GM18508 (cell line): ENCODE measurements around the gene METAP1D.
"Not testable (repeated sequence)": the region's sequence is repeated elsewhere in the genome, so short reads cannot be mapped to it uniquely, and the experiment has no call there.

Source experiments
- ATAC-seq: cut with Tn5 transposase; IDR thresholded peaks from one replicate; pipeline ENCODE4 v1.9.1; 2021; ENCODE audit warnings: moderate number of reproducible peaks; ENCODE audit not compliant: insufficient read depth, unreplicated experiment

METAP1D gene

GRCh38 chr2:171995586-171995985 lies 4.2 kb upstream of the METAP1D start:
- no peak for ATAC-seq

- no peak for ATAC-seq
Measured at GRCh38 chr2:171996021-171996420, 3.7 kb upstream of the METAP1D start.

GRCh38 chr2:171997031-171997430 lies 2.7 kb upstream of the METAP1D start:
- ATAC-seq = not testable (repeated sequence)

- no peak for ATAC-seq
Measured at GRCh38 chr2:171999161-171999560, 592 bp upstream of the METAP1D start.

- no peak for ATAC-seq
Measured at GRCh38 chr2:172000696-172001361, 1.1 kb downstream of the METAP1D start.

GRCh38 chr2:172007372-172007771 lies 7.6 kb downstream of the METAP1D start:
- ATAC-seq = no peak

GRCh38 chr2:172009823-172010222 lies 10.1 kb downstream of the METAP1D start:
- ATAC-seq = no peak

GRCh38 chr2:172011812-172012575 lies 12.2 kb downstream of the METAP1D start:
- ATAC-seq = no peak

GRCh38 chr2:172012677-172013391 lies 13.1 kb downstream of the METAP1D start:
- ATAC-seq = no peak

- no peak for ATAC-seq
Measured at GRCh38 chr2:172013396-172013795, 13.6 kb downstream of the METAP1D start.

- no peak for ATAC-seq
Measured at GRCh38 chr2:172021074-172021931, 21.6 kb downstream of the METAP1D start.

- ATAC-seq = no peak
Measured at GRCh38 chr2:172021955-172022354, 22.2 kb downstream of the METAP1D start.

GRCh38 chr2:172031536-172031935 lies 31.8 kb downstream of the METAP1D start:
- ATAC-seq = no peak

- no peak for ATAC-seq
Measured at GRCh38 chr2:172038121-172038520, 38.4 kb downstream of the METAP1D start.

- ATAC-seq = no peak
Measured at GRCh38 chr2:172038604-172039003, 38.9 kb downstream of the METAP1D start.

- no peak for ATAC-seq
Measured at GRCh38 chr2:172039011-172039704, 39.4 kb downstream of the METAP1D start.

- no peak for ATAC-seq
Measured at GRCh38 chr2:172040311-172040710, 40.6 kb downstream of the METAP1D start.

GRCh38 chr2:172046080-172046678 lies 46.4 kb downstream of the METAP1D start:
- no peak for ATAC-seq

- no peak for ATAC-seq
Measured at GRCh38 chr2:172046866-172047565, 47.3 kb downstream of the METAP1D start.
